AG08395 (cell line): ENCODE data around the gene RC3H2.

Experiments
- DNase-seq: peaks from one replicate; pipeline ENCODE4 v3.0.0; 2012; ENCODE audit warnings: mixed read lengths, low spot score

The RC3H2 gene

DNA sequence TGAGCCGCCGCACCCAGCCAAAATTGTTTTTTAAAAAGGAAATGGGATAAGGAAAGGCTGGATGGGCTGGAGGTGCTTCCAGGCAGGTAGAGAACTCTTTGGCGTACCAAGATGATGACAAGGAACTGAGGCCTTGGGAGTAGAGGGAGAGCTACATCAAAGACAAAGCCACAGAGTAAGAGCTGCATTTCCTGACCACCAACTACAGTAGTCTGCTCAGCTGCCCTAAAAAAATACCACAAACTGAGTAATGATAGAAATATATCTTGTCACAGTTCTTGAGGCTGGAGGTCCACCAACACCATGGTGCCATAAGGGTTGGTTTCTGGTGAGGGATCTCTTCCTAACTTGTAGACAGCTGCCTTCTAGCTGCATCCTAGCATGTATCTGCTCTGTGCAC, 97.0 kb downstream of the RC3H2 start:
- no peak for DNase-seq

DNA sequence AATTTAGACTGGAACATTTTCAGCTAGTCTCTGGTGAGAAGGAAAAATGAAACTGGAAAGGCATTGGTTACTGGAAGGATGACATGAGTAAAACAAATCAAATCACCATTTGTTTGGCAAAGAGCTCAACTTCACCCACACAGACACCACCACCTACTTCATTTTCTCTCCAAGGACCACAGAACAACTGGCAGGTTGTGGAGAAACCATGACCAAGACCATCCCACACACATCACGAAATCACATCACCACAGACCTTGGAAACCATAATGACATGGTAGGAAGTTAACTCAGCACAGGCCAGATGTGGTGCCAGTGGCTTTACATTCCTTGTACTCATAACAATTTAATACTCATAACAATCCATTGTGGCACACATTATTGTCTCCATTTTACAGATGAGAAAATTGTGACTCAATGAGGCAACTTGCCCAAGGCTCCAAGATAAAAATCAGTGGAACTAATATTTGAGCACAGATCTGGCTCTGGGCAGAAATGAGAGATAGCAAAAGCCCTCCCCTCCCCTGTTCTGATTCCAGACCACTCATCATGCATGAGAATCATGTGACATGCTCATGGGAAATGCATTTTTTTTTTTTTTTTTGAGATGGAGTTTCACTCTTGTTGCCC, 97.8 kb downstream of the RC3H2 start:
- DNase-seq = no peak

- DNase-seq = no peak
Observed at GRCh38 chr9:122806661-122807060, 98.5 kb downstream of the RC3H2 start.

GRCh38 chr9:122800066-122801060, 104.8 kb downstream of the RC3H2 start, which contains the start of gene OR1K1:
Gene OR1K1, plus strand, starts transcription at chr9:122800123. Its CDS starts 0 bp downstream, at chr9:122800123.
- DNase-seq = no peak

- DNase-seq = no peak
Observed at GRCh38 chr9:122797316-122798063, 107.7 kb downstream of the RC3H2 start.
